ENCODE results near the gene C14orf132.

The C14orf132 gene

DNA sequence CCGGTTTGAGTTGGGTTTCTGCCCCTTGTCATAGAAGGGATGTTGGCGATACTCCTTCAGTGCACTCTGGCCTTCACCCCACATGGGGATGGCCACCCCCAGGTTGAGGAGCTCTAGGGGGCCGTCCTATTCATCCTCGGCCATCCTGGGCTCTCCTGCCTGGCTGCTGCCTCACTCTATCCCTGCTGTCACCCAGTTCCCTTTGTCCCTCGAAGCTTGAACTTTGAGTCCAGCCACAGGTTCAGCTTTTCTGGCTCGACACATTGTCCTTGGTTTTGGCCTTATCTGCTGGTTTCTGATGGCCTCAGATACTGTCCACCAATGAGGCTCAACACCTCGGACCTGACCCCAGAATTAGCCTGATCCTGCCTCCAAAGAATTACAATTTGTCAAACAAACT, 58.6 kb downstream of the C14orf132 start:
- Histone ChIP-seq H3K4me1 (ENCODE audit: control insufficient read depth, insufficient read depth, low read length, poor library complexity, severe bottlenecking) (no peaks in the 10 kb centered on the region), H3K27ac (ENCODE audit: insufficient read depth, low read length, poor library complexity, severe bottlenecking) (no peak overlapping the region), H3K4me3 (ENCODE audit: insufficient read depth, low read depth, low read length, poor library complexity, severe bottlenecking) (no peak overlapping the region), H3K27me3 (replicated peaks; ENCODE audit: control insufficient read depth, insufficient read depth, low read length, poor library complexity, severe bottlenecking) (no peaks in the 10 kb centered on the region), H3K36me3 (ENCODE audit: control insufficient read depth, insufficient read depth, low read length) (no peaks in the 10 kb centered on the region), H3K9me3 (ENCODE audit: control insufficient read depth, low read length) (no peaks in the 10 kb centered on the region)
- no peak for DNase-seq

- DNase-seq, result no peak
- H3K4me3 ChIP-seq (ENCODE audit: insufficient read depth, low read depth, low read length, poor library complexity, severe bottlenecking), result no peak overlapping the region
- H3K36me3 ChIP-seq (ENCODE audit: control insufficient read depth, insufficient read depth, low read length), result no peaks in the 10 kb centered on the region
- H3K27me3 ChIP-seq (replicated peaks; ENCODE audit: control insufficient read depth, insufficient read depth, low read length, poor library complexity, severe bottlenecking), result no peaks in the 10 kb centered on the region
- H3K27ac ChIP-seq (ENCODE audit: insufficient read depth, low read length, poor library complexity, severe bottlenecking), result no peak overlapping the region
- H3K9me3 ChIP-seq (ENCODE audit: control insufficient read depth, low read length), result no peaks in the 10 kb centered on the region
- no peaks in the 10 kb centered on the region for H3K4me1 ChIP-seq (ENCODE audit: control insufficient read depth, insufficient read depth, low read length, poor library complexity, severe bottlenecking)
These were observed 59.3 kb downstream of the C14orf132 start for GRCh38 chr14:96098309-96098998.

DNA sequence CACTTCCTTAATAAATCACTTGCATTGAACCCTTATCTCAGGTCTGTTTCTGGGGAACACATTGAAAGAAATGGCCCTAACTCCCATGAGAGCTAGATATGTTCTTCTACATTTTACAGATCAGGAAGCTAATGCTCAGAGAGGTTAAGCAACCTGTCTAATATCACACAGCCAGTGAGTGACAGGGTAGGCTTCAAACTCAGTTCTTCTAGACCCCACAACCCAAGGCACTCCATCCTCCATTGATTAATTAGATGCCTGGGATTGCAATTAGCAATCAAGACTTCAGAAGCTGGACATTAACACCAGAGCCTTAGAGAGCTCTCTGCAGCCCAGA, 59.8 kb downstream of the C14orf132 start:
- Histone ChIP-seq H3K36me3 (ENCODE audit: control insufficient read depth, insufficient read depth, low read length) (no peaks in the 10 kb centered on the region), H3K27me3 (replicated peaks; ENCODE audit: control insufficient read depth, insufficient read depth, low read length, poor library complexity, severe bottlenecking) (no peaks in the 10 kb centered on the region), H3K27ac (ENCODE audit: insufficient read depth, low read length, poor library complexity, severe bottlenecking) (no peak overlapping the region), H3K4me3 (ENCODE audit: insufficient read depth, low read depth, low read length, poor library complexity, severe bottlenecking) (no peak overlapping the region), H3K9me3 (ENCODE audit: control insufficient read depth, low read length) (no peaks in the 10 kb centered on the region), H3K4me1 (ENCODE audit: control insufficient read depth, insufficient read depth, low read length, poor library complexity, severe bottlenecking) (no peaks in the 10 kb centered on the region)
- DNase-seq, result no peak

DNA sequence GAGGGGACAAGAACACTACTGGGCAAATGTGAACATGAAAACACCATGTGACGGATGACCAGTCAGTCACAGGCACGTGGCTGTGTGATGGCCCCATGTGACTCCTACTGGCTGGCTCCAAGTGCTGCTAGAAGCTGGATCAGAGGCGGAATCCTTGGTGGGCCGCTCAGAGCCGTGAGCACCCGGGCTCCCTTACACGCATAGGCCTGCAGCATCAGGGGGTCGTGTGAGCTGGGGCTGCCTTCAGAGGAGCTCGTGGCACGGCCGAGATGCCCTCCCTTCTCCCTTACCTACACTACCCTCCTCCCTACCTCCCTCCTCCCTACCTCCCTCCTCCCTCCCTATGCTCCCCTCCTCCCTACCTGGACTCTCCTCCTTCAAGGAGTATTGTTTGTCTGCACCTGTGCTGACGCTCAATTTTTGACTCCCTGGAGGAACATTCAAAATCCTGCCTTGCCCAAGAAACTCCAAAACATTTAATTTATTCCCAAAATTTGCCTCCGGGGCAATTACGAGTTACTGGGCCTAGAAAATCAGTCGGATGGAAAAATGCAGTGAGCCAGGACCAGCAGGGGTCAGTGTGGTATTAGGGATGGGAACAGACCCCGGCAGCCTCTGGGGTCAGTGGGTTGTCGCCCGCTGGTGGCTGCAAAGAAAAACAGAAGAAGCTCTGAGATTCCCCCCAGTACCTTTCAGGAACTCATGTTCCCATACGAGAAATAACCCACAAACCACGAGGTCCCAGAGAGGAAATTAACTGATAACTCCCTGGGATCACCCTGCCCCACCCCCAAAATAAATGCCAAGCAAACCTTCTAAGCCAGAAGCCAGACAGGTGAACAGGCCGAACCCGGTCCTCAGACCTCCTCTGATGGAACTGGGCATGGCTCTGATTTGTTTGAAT, 61.3 kb downstream of the C14orf132 start:
- H3K27ac ChIP-seq (ENCODE audit: insufficient read depth, low read length, poor library complexity, severe bottlenecking), result no peak overlapping the region
- H3K4me3 ChIP-seq (ENCODE audit: insufficient read depth, low read depth, low read length, poor library complexity, severe bottlenecking), result no peak overlapping the region
- no peaks in the 10 kb centered on the region for H3K36me3 ChIP-seq (ENCODE audit: control insufficient read depth, insufficient read depth, low read length)
- H3K27me3 ChIP-seq (replicated peaks; ENCODE audit: control insufficient read depth, insufficient read depth, low read length, poor library complexity, severe bottlenecking), result no peaks in the 10 kb centered on the region
- no peaks in the 10 kb centered on the region for H3K4me1 ChIP-seq (ENCODE audit: control insufficient read depth, insufficient read depth, low read length, poor library complexity, severe bottlenecking)
- H3K9me3 ChIP-seq (ENCODE audit: control insufficient read depth, low read length), result no peaks in the 10 kb centered on the region
- peak in 2 of 3 donors; percentile 33 to 50 for DNase-seq

GRCh38 chr14:96102081-96102856, 63.1 kb downstream of the C14orf132 start:
- Histone ChIP-seq H3K27me3 (replicated peaks; ENCODE audit: control insufficient read depth, insufficient read depth, low read length, poor library complexity, severe bottlenecking) (no peaks in the 10 kb centered on the region), H3K36me3 (ENCODE audit: control insufficient read depth, insufficient read depth, low read length) (no peaks in the 10 kb centered on the region), H3K4me1 (ENCODE audit: control insufficient read depth, insufficient read depth, low read length, poor library complexity, severe bottlenecking) (no peaks in the 10 kb centered on the region), H3K9me3 (ENCODE audit: control insufficient read depth, low read length) (no peaks in the 10 kb centered on the region), H3K4me3 (ENCODE audit: insufficient read depth, low read depth, low read length, poor library complexity, severe bottlenecking) (no peak overlapping the region), H3K27ac (ENCODE audit: insufficient read depth, low read length, poor library complexity, severe bottlenecking) (no peak overlapping the region)
- DNase-seq, result no peak

DNA sequence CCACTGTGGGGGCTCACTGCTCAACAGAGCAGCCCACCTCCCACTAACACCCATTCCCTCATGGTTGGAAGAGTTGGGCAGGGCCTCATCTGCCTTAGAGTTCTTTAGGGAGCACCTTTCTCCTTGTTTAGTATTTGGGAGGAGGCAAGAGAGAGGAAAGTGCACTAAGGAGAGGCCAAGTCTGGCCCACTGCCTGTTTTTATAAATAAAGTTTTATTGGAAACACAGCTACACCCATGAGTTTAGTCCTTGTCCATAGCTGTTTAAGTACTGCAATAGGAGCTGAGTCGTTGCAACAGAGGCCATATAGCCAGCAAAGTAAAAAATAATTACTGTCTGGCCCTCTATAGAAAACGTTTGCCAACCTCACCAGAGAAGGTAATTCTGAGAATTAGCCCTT, 63.9 kb downstream of the C14orf132 start:
- DNase-seq, result no peak
- Histone ChIP-seq H3K9me3 (ENCODE audit: control insufficient read depth, low read length) (no peaks in the 10 kb centered on the region), H3K36me3 (ENCODE audit: control insufficient read depth, insufficient read depth, low read length) (no peaks in the 10 kb centered on the region), H3K4me3 (ENCODE audit: insufficient read depth, low read depth, low read length, poor library complexity, severe bottlenecking) (no peak overlapping the region), H3K27ac (ENCODE audit: insufficient read depth, low read length, poor library complexity, severe bottlenecking) (no peak overlapping the region), H3K27me3 (replicated peaks; ENCODE audit: control insufficient read depth, insufficient read depth, low read length, poor library complexity, severe bottlenecking) (no peaks in the 10 kb centered on the region), H3K4me1 (ENCODE audit: control insufficient read depth, insufficient read depth, low read length, poor library complexity, severe bottlenecking) (no peaks in the 10 kb centered on the region)

DNA sequence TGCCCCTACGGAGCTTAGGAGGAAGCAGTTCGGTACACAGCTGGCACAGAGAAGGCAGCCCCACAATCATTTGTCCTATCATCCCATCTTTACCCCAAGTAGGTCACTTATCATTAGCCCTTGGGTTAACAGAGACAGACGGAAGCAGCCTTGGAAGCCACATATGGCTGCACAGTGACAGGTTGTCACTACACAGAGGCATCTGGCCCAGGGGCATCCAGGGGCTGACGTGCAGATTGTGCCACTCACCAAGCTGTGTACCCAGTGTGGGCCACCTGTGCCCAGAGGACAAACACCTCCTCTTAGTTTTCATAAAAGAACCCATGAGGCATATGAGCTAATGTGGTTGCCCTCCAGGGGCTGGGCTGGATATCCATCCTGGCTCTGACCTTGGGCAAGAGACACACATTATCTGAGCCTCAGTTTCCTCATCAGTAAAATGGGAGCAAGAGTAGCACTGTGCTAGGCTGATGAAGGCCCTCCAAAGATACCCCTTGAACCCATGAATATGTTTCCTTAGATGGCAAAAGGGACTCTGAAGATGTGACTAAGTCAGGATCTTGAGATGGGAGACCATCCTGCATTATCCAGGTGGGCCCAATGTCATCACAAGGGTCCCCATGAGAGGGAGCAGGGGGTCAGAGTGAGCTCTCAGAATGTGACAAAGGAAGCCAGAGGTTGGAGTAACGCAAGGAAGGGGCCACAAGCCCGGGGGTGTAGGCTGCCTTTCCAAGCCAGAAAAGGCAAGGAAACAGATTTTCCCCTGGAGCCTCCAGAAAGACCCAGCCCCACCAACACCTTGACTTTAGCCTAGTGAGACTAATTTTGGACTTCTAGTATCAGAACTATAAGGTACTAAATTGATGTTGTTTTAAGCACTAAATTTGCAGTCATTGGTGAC, 64.6 kb downstream of the C14orf132 start:
- H3K27ac ChIP-seq (ENCODE audit: insufficient read depth, low read length, poor library complexity, severe bottlenecking), result no peak overlapping the region
- no peak for DNase-seq
- no peak overlapping the region for H3K4me3 ChIP-seq (ENCODE audit: insufficient read depth, low read depth, low read length, poor library complexity, severe bottlenecking)
- no peaks in the 10 kb centered on the region for H3K9me3 ChIP-seq (ENCODE audit: control insufficient read depth, low read length)
- H3K36me3 ChIP-seq (ENCODE audit: control insufficient read depth, insufficient read depth, low read length), result no peaks in the 10 kb centered on the region
- H3K27me3 ChIP-seq (replicated peaks; ENCODE audit: control insufficient read depth, insufficient read depth, low read length, poor library complexity, severe bottlenecking), result no peaks in the 10 kb centered on the region
- no peaks in the 10 kb centered on the region for H3K4me1 ChIP-seq (ENCODE audit: control insufficient read depth, insufficient read depth, low read length, poor library complexity, severe bottlenecking)

GRCh38 chr14:96104469-96105057, 65.4 kb downstream of the C14orf132 start:
- no peak for DNase-seq
- Histone ChIP-seq H3K27ac (ENCODE audit: insufficient read depth, low read length, poor library complexity, severe bottlenecking) (no peak overlapping the region), H3K9me3 (ENCODE audit: control insufficient read depth, low read length) (no peaks in the 10 kb centered on the region), H3K36me3 (ENCODE audit: control insufficient read depth, insufficient read depth, low read length) (no peaks in the 10 kb centered on the region), H3K4me3 (ENCODE audit: insufficient read depth, low read depth, low read length, poor library complexity, severe bottlenecking) (no peak overlapping the region), H3K4me1 (ENCODE audit: control insufficient read depth, insufficient read depth, low read length, poor library complexity, severe bottlenecking) (no peaks in the 10 kb centered on the region), H3K27me3 (replicated peaks; ENCODE audit: control insufficient read depth, insufficient read depth, low read length, poor library complexity, severe bottlenecking) (no peaks in the 10 kb centered on the region)
